Natural killer cell (primary cell): ENCODE results near the gene TOP2B. TPM values are rescaled to one million over a fixed set of nuclear protein-coding genes. Genes with fewer than 3 reads are reported as not detected.

Experiments used
- ATAC-seq, 3 donors: fragments of 150-1000 bp in 2 of 3; fragments of 200-7000 bp in 1 of 3; cut with Tn5 transposase; 1 replicate in 1 of 3; 2 replicates in 2 of 3; pipeline ENCODE4 v1.10.0; 2021; ENCODE audit warnings: mild to moderate bottlenecking in 2 of 3, moderate library complexity in 2 of 3
- DNase-seq, 2 donors: peaks; one replicate each; pipeline versions ENCODE4 v3.0.0 to v3.0.0-alpha.2; 2013 to 2021; ENCODE audit warnings: mixed read lengths in 1 of 2
- H3K27ac ChIP-seq: one replicate; pipeline ENCODE4 v1.5.1; 2013; ENCODE audit warnings: mild to moderate bottlenecking, low read length
- H3K27me3 ChIP-seq: one replicate; pipeline ENCODE4 v1.6.1; 2013; ENCODE audit warnings: low read length; ENCODE audit not compliant: control insufficient read depth, insufficient read depth
- H3K36me3 ChIP-seq: one replicate; pipeline ENCODE4 v1.6.1; 2013; ENCODE audit warnings: low read length; ENCODE audit not compliant: control insufficient read depth, insufficient read depth
- H3K4me1 ChIP-seq: one replicate; pipeline ENCODE4 v1.6.1; 2013; ENCODE audit warnings: low read length; ENCODE audit not compliant: control insufficient read depth, insufficient read depth
- H3K4me3 ChIP-seq: one replicate; pipeline ENCODE4 v1.5.1; 2013; ENCODE audit warnings: low read length
- H3K9me3 ChIP-seq: one replicate; pipeline ENCODE4 v1.6.1; 2013; ENCODE audit warnings: low read length; ENCODE audit not compliant: control insufficient read depth, insufficient read depth
- H3K27ac Mint-ChIP-seq, 2 donors: one replicate each; pipeline ENCODE4 v1.8.0; 2022; ENCODE audit warnings: mild to moderate bottlenecking in 2 of 2, mixed read lengths in 2 of 2, moderate library complexity in 1 of 2
- H3K27me3 Mint-ChIP-seq, 2 donors: one replicate each; pipeline ENCODE4 v1.8.0; 2022; ENCODE audit warnings: low read depth in 2 of 2, mixed read lengths in 2 of 2
- H3K36me3 Mint-ChIP-seq: one replicate; pipeline ENCODE4 v1.8.0; 2022; ENCODE audit warnings: mixed read lengths
- H3K4me1 Mint-ChIP-seq, 2 donors: one replicate each; pipeline ENCODE4 v1.8.0; 2022; ENCODE audit warnings: mixed read lengths in 2 of 2
- H3K4me3 Mint-ChIP-seq: one replicate; pipeline ENCODE4 v1.8.0; 2022; ENCODE audit warnings: mild to moderate bottlenecking, moderate library complexity, mixed read lengths
- H3K9me3 Mint-ChIP-seq, 2 donors: one replicate each; pipeline ENCODE4 v1.8.0; 2022; ENCODE audit warnings: mixed read lengths in 2 of 2
- CTCF ChIP-seq: fragments of 200-600 bp; IDR thresholded peaks from one replicate; pipeline ENCODE4 v1.8.0; 2022; ENCODE audit warnings: antibody characterized with exemption
- WGBS: methylation state at CpG from one replicate; pipeline ENCODE4 v1.1.7; 2013; ENCODE audit warnings: missing lambda C conversion rate; ENCODE audit not compliant: insufficient coverage; 5-methylcytosine and 5-hydroxymethylcytosine counted together
- intact Hi-C: fragments of 100-400 bp; cut with micrococcal nuclease; formaldehyde crosslinking; loops from one replicate; pipeline ENCODE4 v1.14.2; 2022
- total RNA-seq, 4 donors: library from RNA; stranded (reverse); fragments of 120-200 nt in 1 of 4; gene quantifications; one replicate each; pipeline versions ENCODE4 v1.2.3 to v1.2.4, GENCODE V29; 2013 to 2022

Gene TOP2B
- total RNA-seq, 3 donors from 2014 or later (not counting 1 experiment from before 2014, with no cell fraction given) = 126 to 180 (median 152) TPM

GRCh38 chr3:25576146-25576545, 88.6 kb downstream of the TOP2B start:
- H3K4me1 Mint-ChIP-seq = no peaks in the 10 kb centered on the region
- H3K36me3 ChIP-seq = no peaks in the 10 kb centered on the region
- H3K27ac ChIP-seq = no peak overlapping the region
- TF ChIP-seq CTCF = no peak
- H3K4me3 ChIP-seq = no peak overlapping the region
- no peak for DNase-seq
- no peak for ATAC-seq
- no peaks in the 10 kb centered on the region for H3K36me3 Mint-ChIP-seq
- H3K9me3 Mint-ChIP-seq = no peaks in the 10 kb centered on the region
- H3K4me1 ChIP-seq = no peaks in the 10 kb centered on the region
- intact Hi-C loops = no loop called here
- H3K4me3 Mint-ChIP-seq = no peak overlapping the region
- WGBS = 75% methylated on average over 4 of the region's 4 CpGs
- no peaks in the 10 kb centered on the region for H3K27me3 Mint-ChIP-seq
- no peak overlapping the region for H3K27ac Mint-ChIP-seq
- no peaks in the 10 kb centered on the region for H3K27me3 ChIP-seq
- no peaks in the 10 kb centered on the region for H3K9me3 ChIP-seq

- Histone ChIP-seq H3K4me1 (no peaks in the 10 kb centered on the region), H3K27me3 (no peaks in the 10 kb centered on the region), H3K9me3 (no peaks in the 10 kb centered on the region), H3K4me3 (no peak overlapping the region), H3K36me3 (no peaks in the 10 kb centered on the region), H3K27ac (no peak overlapping the region)
- no peak for TF ChIP-seq CTCF
- DNase-seq (no peak), ATAC-seq (no peak)
- no peaks in the 10 kb centered on the region for H3K4me1 Mint-ChIP-seq
- no peak overlapping the region for H3K4me3 Mint-ChIP-seq
- WGBS = 92% methylated on average over 12 of the region's 12 CpGs
- intact Hi-C loops = no loop called here
- no peaks in the 10 kb centered on the region for H3K9me3 Mint-ChIP-seq
- no peaks in the 10 kb centered on the region for H3K27me3 Mint-ChIP-seq
- no peak overlapping the region for H3K27ac Mint-ChIP-seq
- no peaks in the 10 kb centered on the region for H3K36me3 Mint-ChIP-seq
Measured at GRCh38 chr3:25575001-25575400, 89.7 kb downstream of the TOP2B start.

- H3K36me3 Mint-ChIP-seq = no peaks in the 10 kb centered on the region
- Histone ChIP-seq H3K27ac (no peak overlapping the region), H3K27me3 (no peaks in the 10 kb centered on the region), H3K4me1 (no peaks in the 10 kb centered on the region), H3K36me3 (no peaks in the 10 kb centered on the region), H3K9me3 (no peaks in the 10 kb centered on the region), H3K4me3 (no peak overlapping the region)
- TF ChIP-seq CTCF = no peak
- H3K27me3 Mint-ChIP-seq = no peaks in the 10 kb centered on the region
- ATAC-seq (no peak), DNase-seq (no peak)
- no peak overlapping the region for H3K4me3 Mint-ChIP-seq
- intact Hi-C loops = no loop called here
- no peak overlapping the region for H3K27ac Mint-ChIP-seq
- WGBS = 91% methylated on average over 13 of the region's 16 CpGs
- no peaks in the 10 kb centered on the region for H3K4me1 Mint-ChIP-seq
- no peaks in the 10 kb centered on the region for H3K9me3 Mint-ChIP-seq
Measured at GRCh38 chr3:25574172-25574765, 90.4 kb downstream of the TOP2B start.
